B cell (primary cell): ENCODE results near the gene NDUFA12. TPM values are rescaled to one million over a fixed set of nuclear protein-coding genes. Genes with fewer than 3 reads are reported as not detected.

Source experiments
- ATAC-seq: fragments of 200-7000 bp; cut with Tn5 transposase; one replicate; pipeline ENCODE4 v1.10.0; 2021; ENCODE audit warnings: low read depth, mild to moderate bottlenecking, moderate number of reproducible peaks, moderate library complexity
- CTCF ChIA-PET: fragments of 350-600 bp; sonication (Branson Sonifier 250); formaldehyde crosslinking; loops from one replicate; lab custom pipeline; 2021; ENCODE audit warnings: antibody characterized with exemption, inconsistent platforms; lab: Charles Lee
- POLR2A ChIA-PET: fragments of 350-600 bp; sonication (Branson Sonifier 250); formaldehyde crosslinking; loops from one replicate; lab custom pipeline; 2021; ENCODE audit warnings: antibody characterized with exemption; lab: Charles Lee
- DNase-seq: peaks from one replicate; pipeline ENCODE4 v3.0.0; 2013
- H2AFZ ChIP-seq: 2 replicates; pipeline ENCODE4 v1.6.1; 2012; ENCODE audit warnings: mild to moderate bottlenecking, low read depth, low read length; ENCODE audit not compliant: insufficient read depth, poor library complexity, severe bottlenecking
- H3K27ac ChIP-seq, 2 donors: 1 replicate in 1 of 2; 2 replicates in 1 of 2; pipeline ENCODE4 v1.5.1; 2012 to 2013; ENCODE audit warnings: low read length in 2 of 2, mild to moderate bottlenecking in 2 of 2, moderate library complexity in 1 of 2
- H3K27me3 ChIP-seq, 4 experiments: fragments of 200-600 bp in 1 of 4; sonication (generic) in 1 of 4; replicated peaks in 1 of 4; 1 replicate in 2 of 4; 2 replicates in 2 of 4; pipeline versions ENCODE4 v1.6.1 to v1.7.0; 2013 to 2016; ENCODE audit warnings: low read length in 3 of 4, mild to moderate bottlenecking in 2 of 4, mixed read lengths in 1 of 4, moderate library complexity in 1 of 4; ENCODE audit not compliant: insufficient read depth in 4 of 4, control insufficient read depth in 3 of 4; ENCODE audit errors: control extremely low read depth in 1 of 4
- H3K36me3 ChIP-seq, 2 experiments: replicated peaks in 1 of 2; 1 replicate in 1 of 2; 2 replicates in 1 of 2; pipeline versions ENCODE4 v1.6.1 to v1.7.1; 2013; ENCODE audit warnings: low read length in 1 of 2; ENCODE audit not compliant: insufficient read depth in 2 of 2, control insufficient read depth in 1 of 2; ENCODE audit errors: control extremely low read depth in 1 of 2, extremely low read depth in 1 of 2
- H3K4me1 ChIP-seq, 2 donors: fragments of 200-600 bp in 1 of 2; sonication (generic) in 1 of 2; 1 replicate in 1 of 2; 2 replicates in 1 of 2; pipeline versions ENCODE4 v1.5.1 to v1.6.1; 2013 to 2017; ENCODE audit warnings: low read length in 2 of 2; ENCODE audit not compliant: control insufficient read depth in 2 of 2, insufficient read depth in 2 of 2
- H3K4me2 ChIP-seq: replicated peaks from 2 replicates; pipeline ENCODE3; 2012; ENCODE audit warnings: mild to moderate bottlenecking, low read depth, low read length; ENCODE audit not compliant: poor library complexity, severe bottlenecking
- H3K4me3 ChIP-seq, 5 experiments: fragments of 200-600 bp in 1 of 5; sonication (generic) in 1 of 5; 1 replicate in 3 of 5; 2 replicates in 2 of 5; pipeline versions ENCODE4 v1.5.1 to v1.7.0; 2011 to 2016; ENCODE audit warnings: low read length in 4 of 5, mild to moderate bottlenecking in 4 of 5, low read depth in 2 of 5, control low read depth in 1 of 5, moderate library complexity in 1 of 5; ENCODE audit not compliant: insufficient read depth in 1 of 5; ENCODE audit errors: control extremely low read depth in 1 of 5, extremely low read depth in 1 of 5
- H3K79me2 ChIP-seq: fragments of 200-600 bp; sonication (generic); one replicate; pipeline ENCODE4 v1.6.0; 2016; ENCODE audit warnings: low read length; ENCODE audit not compliant: control insufficient read depth, insufficient read depth
- H3K9ac ChIP-seq: fragments of 200-600 bp; sonication (generic); 2 replicates; pipeline ENCODE4 v1.6.1; 2017; ENCODE audit warnings: mild to moderate bottlenecking, low read length, moderate library complexity
- H3K9me3 ChIP-seq, 3 donors: one replicate each; pipeline versions ENCODE4 v1.6.1 to v1.7.1; 2013; ENCODE audit warnings: low read length in 2 of 3; ENCODE audit not compliant: control insufficient read depth in 2 of 3, insufficient read depth in 1 of 3; ENCODE audit errors: control extremely low read depth in 1 of 3
- H4K20me1 ChIP-seq: 2 replicates; pipeline ENCODE4 v1.6.0; 2012; ENCODE audit warnings: mild to moderate bottlenecking, low read length; ENCODE audit not compliant: insufficient read depth, control insufficient read depth, poor library complexity, severe bottlenecking
- H3K27ac Mint-ChIP-seq: one replicate; pipeline ENCODE4 v1.8.0; 2021; ENCODE audit warnings: mixed read lengths
- H3K27me3 Mint-ChIP-seq: one replicate; pipeline ENCODE4 v1.8.0; 2021; ENCODE audit warnings: mixed read lengths
- H3K4me1 Mint-ChIP-seq: one replicate; pipeline ENCODE4 v1.8.0; 2021; ENCODE audit warnings: mixed read lengths
- H3K4me3 Mint-ChIP-seq: one replicate; pipeline ENCODE4 v1.8.0; 2021; ENCODE audit warnings: mixed read lengths
- H3K9me3 Mint-ChIP-seq: one replicate; pipeline ENCODE4 v1.8.0; 2022; ENCODE audit warnings: mixed read lengths; ENCODE audit not compliant: insufficient read depth
- CTCF ChIP-seq: fragments of 200-600 bp; IDR thresholded peaks from one replicate; pipeline ENCODE4 v1.8.0; 2022; ENCODE audit warnings: antibody characterized with exemption, mild to moderate bottlenecking
- EZH2 ChIP-seq: IDR thresholded peaks from 2 replicates; pipeline ENCODE4 v1.6.1; 2012; ENCODE audit warnings: borderline replicate concordance, low read depth, mild to moderate bottlenecking, moderate library complexity, low read length; ENCODE audit not compliant: insufficient read depth, poor library complexity, severe bottlenecking
- WGBS: methylation state at CpG from one replicate; pipeline ENCODE4 v1.1.5; 2013; ENCODE audit warnings: missing lambda C conversion rate; ENCODE audit not compliant: insufficient coverage; 5-methylcytosine and 5-hydroxymethylcytosine counted together
- intact Hi-C: fragments of 100-400 bp; cut with micrococcal nuclease; formaldehyde crosslinking; loops from one replicate; pipeline ENCODE4 v1.10.0; 2022
- polyA plus RNA-seq: library from polyadenylated mRNA; depleted of rRNA; stranded (reverse); fragments of >200 nt; gene quantifications from 2 replicates; pipeline ENCODE4 v1.2.3, GENCODE V29; 2012
- total RNA-seq, 2 donors: library from RNA; stranded (reverse); fragments of 120-200 nt in 1 of 2; gene quantifications; 1 replicate in 1 of 2; 2 replicates in 1 of 2; pipeline versions ENCODE4 v1.2.3 to v1.2.4, GENCODE V29; 2013 to 2022

NDUFA12 gene
- total and polyA plus RNA-seq, 2 donors (not counting 1 experiment from before 2014, with no cell fraction given): 41.7 to 51.8 TPM

GRCh38 chr12:94925729-94926128, 77.8 kb downstream of the NDUFA12 start:
- WGBS: 98% methylated on average over 5 of the region's 5 CpGs
- no peaks in the 10 kb centered on the region for H3K9me3 Mint-ChIP-seq
- no peak for TF ChIP-seq CTCF
- intact Hi-C loops: no loop called here
- no peak overlapping the region for H3K9ac ChIP-seq
- no peak overlapping the region for H3K4me2 ChIP-seq
- no peak for DNase-seq
- H3K4me1 ChIP-seq: peaks cover 0 to 2% of the 10 kb centered on the region in 2 donors
- POLR2A ChIA-PET: no interaction called here
- H3K27ac Mint-ChIP-seq: no peak overlapping the region
- no peaks in the 10 kb centered on the region for H3K27me3 ChIP-seq
- peaks cover 15% of the 10 kb centered on the region for H3K27me3 Mint-ChIP-seq
- CTCF ChIA-PET: no interaction called here
- no peak overlapping the region for H3K27ac ChIP-seq
- no peak for ATAC-seq
- no peak overlapping the region for H3K4me3 Mint-ChIP-seq
- H3K79me2 ChIP-seq: no peaks in the 10 kb centered on the region
- no peak overlapping the region for H3K4me3 ChIP-seq
- H3K9me3 ChIP-seq: no peaks in the 10 kb centered on the region
- no peaks in the 10 kb centered on the region for H4K20me1 ChIP-seq
- no peak overlapping the region for H2AFZ ChIP-seq
- peaks cover 10% of the 10 kb centered on the region for H3K4me1 Mint-ChIP-seq
- H3K36me3 ChIP-seq: no peaks in the 10 kb centered on the region

GRCh38 chr12:94925206-94925605, 78.3 kb downstream of the NDUFA12 start:
- H3K79me2 ChIP-seq: no peaks in the 10 kb centered on the region
- no peak overlapping the region for H3K27ac Mint-ChIP-seq
- no peaks in the 10 kb centered on the region for H3K27me3 ChIP-seq
- H3K27me3 Mint-ChIP-seq: peaks cover 9% of the 10 kb centered on the region
- H3K36me3 ChIP-seq: no peaks in the 10 kb centered on the region
- H3K9me3 ChIP-seq: no peaks in the 10 kb centered on the region
- intact Hi-C loops: no loop called here
- H3K9me3 Mint-ChIP-seq: no peaks in the 10 kb centered on the region
- ATAC-seq (no peak), DNase-seq (no peak)
- no peaks in the 10 kb centered on the region for H4K20me1 ChIP-seq
- H3K27ac ChIP-seq: no peak overlapping the region
- H3K4me3 ChIP-seq: no peak overlapping the region
- H3K4me1 Mint-ChIP-seq: peaks cover 10% of the 10 kb centered on the region
- ChIA-PET CTCF (no interaction called here), POLR2A (no interaction called here)
- H2AFZ ChIP-seq: no peak overlapping the region
- TF ChIP-seq CTCF: no peak
- no peak for TF ChIP-seq EZH2
- H3K9ac ChIP-seq: no peak overlapping the region
- 100% methylated on average over 2 of the region's 4 CpGs for WGBS
- no peak overlapping the region for H3K4me3 Mint-ChIP-seq
- peaks cover 0 to 2% of the 10 kb centered on the region in 2 donors for H3K4me1 ChIP-seq
- H3K4me2 ChIP-seq: no peak overlapping the region
